Neural cell (in vitro differentiated cells): ENCODE results near the gene ARHGAP45. TPM values are rescaled to one million over a fixed set of nuclear protein-coding genes. Genes with fewer than 3 reads are reported as not detected.

ENCODE experiments used
- H2AFZ ChIP-seq: fragments of 200-600, 300-800 bp; sonication (generic), shearing (Covaris generic); 2 replicates; pipeline ENCODE4 v1.6.0; 2014; ENCODE audit warnings: low read depth, mild to moderate bottlenecking, antibody characterized with exemption, low read length, moderate library complexity
- H3F3A ChIP-seq: fragments of 200-600 bp; shearing (Covaris generic); 2 replicates; pipeline ENCODE4 v1.6.1; 2016; ENCODE audit warnings: mild to moderate bottlenecking, moderate library complexity, mixed read lengths, antibody characterized with exemption, low read length; ENCODE audit not compliant: insufficient read depth, poor library complexity, severe bottlenecking
- H3K27ac ChIP-seq: fragments of 200-600, 300-800 bp; sonication (generic), shearing (Covaris generic); 2 replicates; pipeline ENCODE4 v1.5.1; 2014; ENCODE audit warnings: mild to moderate bottlenecking, low read length, moderate library complexity
- H3K27me3 ChIP-seq: fragments of 300-800, 200-600 bp; sonication (generic), shearing (Covaris generic); 2 replicates; pipeline ENCODE4 v1.6.0; 2014; ENCODE audit warnings: mild to moderate bottlenecking, low read depth, low read length, moderate library complexity; ENCODE audit not compliant: insufficient read depth
- H3K36me3 ChIP-seq: fragments of 300-800, 200-600 bp; sonication (generic), shearing (Covaris generic); 2 replicates; pipeline ENCODE4 v1.5.1; 2014; ENCODE audit warnings: mild to moderate bottlenecking, antibody characterized with exemption, low read length, moderate library complexity; ENCODE audit not compliant: insufficient read depth
- H3K4me2 ChIP-seq: fragments of 300-800, 200-600 bp; sonication (generic), shearing (Covaris generic); 2 replicates; pipeline ENCODE4 v1.6.0; 2014; ENCODE audit warnings: mild to moderate bottlenecking, low read length
- H3K4me3 ChIP-seq: fragments of 300-800, 200-600 bp; sonication (generic), shearing (Covaris generic); 2 replicates; pipeline ENCODE4 v1.5.1; 2014; ENCODE audit warnings: mild to moderate bottlenecking, low read length, moderate library complexity
- H3K79me2 ChIP-seq: fragments of 200-600 bp; shearing (Covaris generic); replicated peaks from 2 replicates; pipeline ENCODE4 v1.6.0; 2014; ENCODE audit warnings: mild to moderate bottlenecking, low read length, moderate library complexity; ENCODE audit not compliant: insufficient read depth
- H3K9ac ChIP-seq: fragments of 300-800, 200-600 bp; sonication (generic), shearing (Covaris generic); 2 replicates; pipeline ENCODE4 v1.6.1; 2016; ENCODE audit warnings: mild to moderate bottlenecking, low read length, mixed read lengths
- H3K9me2 ChIP-seq: fragments of 200-600 bp; shearing (Covaris generic); 2 replicates; pipeline ENCODE4 v1.6.1; 2016; ENCODE audit warnings: mild to moderate bottlenecking, low read length, mixed read lengths; ENCODE audit not compliant: insufficient read depth
- H3K9me3 ChIP-seq: fragments of 200-600, 300-800 bp; sonication (generic), shearing (Covaris generic); 2 replicates; pipeline ENCODE4 v1.6.1; 2016; ENCODE audit warnings: mild to moderate bottlenecking, mixed run types, low read length, moderate library complexity, mixed read lengths
- H4K20me1 ChIP-seq: fragments of 200-600 bp; shearing (Covaris generic); 2 replicates; pipeline ENCODE4 v1.6.1; 2016; ENCODE audit warnings: mild to moderate bottlenecking, mixed run types; ENCODE audit not compliant: insufficient read depth
- CTCF ChIP-seq: fragments of 450-650 bp; IDR thresholded peaks from 2 replicates; pipeline ENCODE4 v1.5.1; 2014; ENCODE audit warnings: antibody characterized with exemption, mild to moderate bottlenecking, moderate library complexity; ENCODE audit not compliant: poor library complexity, severe bottlenecking
- EP300 ChIP-seq: fragments of 450-650 bp; conservative IDR thresholded peaks from 2 replicates; pipeline ENCODE4 v1.6.1; 2014; ENCODE audit warnings: antibody characterized with exemption, mild to moderate bottlenecking, moderate library complexity; ENCODE audit not compliant: poor library complexity, severe bottlenecking
- EZH2 ChIP-seq: fragments of 200-600, 300-800 bp; shearing (Covaris generic), sonication (generic); IDR thresholded peaks from 2 replicates; pipeline ENCODE4 v1.6.1; 2014; ENCODE audit warnings: antibody characterized with exemption, low read length, borderline replicate concordance, mild to moderate bottlenecking; ENCODE audit not compliant: insufficient read depth, poor library complexity, severe bottlenecking
- MXI1 ChIP-seq: fragments of 450-650 bp; conservative IDR thresholded peaks from 2 replicates; pipeline ENCODE4 v1.6.1; 2014; ENCODE audit warnings: antibody characterized with exemption, mild to moderate bottlenecking; ENCODE audit not compliant: poor library complexity, severe bottlenecking
- POLR2AphosphoS5 ChIP-seq: IDR thresholded peaks from 2 replicates; pipeline ENCODE4 v1.6.1; 2012
- RAD21 ChIP-seq: fragments of 450-650 bp; conservative IDR thresholded peaks from 2 replicates; pipeline ENCODE4 v1.6.1; 2014; ENCODE audit warnings: antibody characterized with exemption, mild to moderate bottlenecking, moderate library complexity
- SMC3 ChIP-seq: fragments of 450-650 bp; conservative IDR thresholded peaks from 2 replicates; pipeline ENCODE4 v1.6.1; 2014; ENCODE audit warnings: antibody characterized with exemption, mild to moderate bottlenecking, moderate library complexity; ENCODE audit not compliant: poor library complexity
- TAF1 ChIP-seq: IDR thresholded peaks from 2 replicates; pipeline ENCODE4 v1.6.1; 2012; ENCODE audit warnings: low read depth
- polyA plus RNA-seq: library from polyadenylated mRNA; depleted of rRNA; stranded (reverse); fragments of >200 nt; gene quantifications from 2 replicates; pipeline ENCODE4 v1.2.3, GENCODE V29; 2014
- TF ChIP-seq, protein P1 (sequence below): IDR thresholded peaks from 2 replicates; pipeline ENCODE4 v1.6.1; 2012; ENCODE audit warnings: borderline replicate concordance

ARHGAP45 gene
- polyA plus RNA-seq, 1 donor from 2014 or later = 3.3 TPM

GRCh38 chr19:1090731-1091543, 24.0 kb downstream of the ARHGAP45 start:
- Histone ChIP-seq H3K36me3 (no peaks in the 10 kb centered on the region), H4K20me1 (peaks cover 3% of the 10 kb centered on the region), H3K4me3 (no peak overlapping the region), H3K9me3 (no peaks in the 10 kb centered on the region), H3K9me2 (no peaks in the 10 kb centered on the region), H3K79me2 (peaks cover 14% of the 10 kb centered on the region), H3K27ac (no peak overlapping the region), H3K27me3 (no peaks in the 10 kb centered on the region), H2AFZ (no peak overlapping the region), H3K9ac (no peak overlapping the region), H3F3A (no peaks in the 10 kb centered on the region), H3K4me2 (no peak overlapping the region)
- TF ChIP-seq EZH2 = no peak
- no peak for TF ChIP-seq RAD21
- TF ChIP-seq POLR2AphosphoS5 = no peak
- no peak for TF ChIP-seq CTCF
- no peak for TF ChIP-seq SMC3
- no peak for TF ChIP-seq MXI1
- no peak for TF ChIP-seq TAF1
- TF ChIP-seq, protein P1, sequence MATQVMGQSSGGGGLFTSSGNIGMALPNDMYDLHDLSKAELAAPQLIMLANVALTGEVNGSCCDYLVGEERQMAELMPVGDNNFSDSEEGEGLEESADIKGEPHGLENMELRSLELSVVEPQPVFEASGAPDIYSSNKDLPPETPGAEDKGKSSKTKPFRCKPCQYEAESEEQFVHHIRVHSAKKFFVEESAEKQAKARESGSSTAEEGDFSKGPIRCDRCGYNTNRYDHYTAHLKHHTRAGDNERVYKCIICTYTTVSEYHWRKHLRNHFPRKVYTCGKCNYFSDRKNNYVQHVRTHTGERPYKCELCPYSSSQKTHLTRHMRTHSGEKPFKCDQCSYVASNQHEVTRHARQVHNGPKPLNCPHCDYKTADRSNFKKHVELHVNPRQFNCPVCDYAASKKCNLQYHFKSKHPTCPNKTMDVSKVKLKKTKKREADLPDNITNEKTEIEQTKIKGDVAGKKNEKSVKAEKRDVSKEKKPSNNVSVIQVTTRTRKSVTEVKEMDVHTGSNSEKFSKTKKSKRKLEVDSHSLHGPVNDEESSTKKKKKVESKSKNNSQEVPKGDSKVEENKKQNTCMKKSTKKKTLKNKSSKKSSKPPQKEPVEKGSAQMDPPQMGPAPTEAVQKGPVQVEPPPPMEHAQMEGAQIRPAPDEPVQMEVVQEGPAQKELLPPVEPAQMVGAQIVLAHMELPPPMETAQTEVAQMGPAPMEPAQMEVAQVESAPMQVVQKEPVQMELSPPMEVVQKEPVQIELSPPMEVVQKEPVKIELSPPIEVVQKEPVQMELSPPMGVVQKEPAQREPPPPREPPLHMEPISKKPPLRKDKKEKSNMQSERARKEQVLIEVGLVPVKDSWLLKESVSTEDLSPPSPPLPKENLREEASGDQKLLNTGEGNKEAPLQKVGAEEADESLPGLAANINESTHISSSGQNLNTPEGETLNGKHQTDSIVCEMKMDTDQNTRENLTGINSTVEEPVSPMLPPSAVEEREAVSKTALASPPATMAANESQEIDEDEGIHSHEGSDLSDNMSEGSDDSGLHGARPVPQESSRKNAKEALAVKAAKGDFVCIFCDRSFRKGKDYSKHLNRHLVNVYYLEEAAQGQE = no peak
- no peak for TF ChIP-seq EP300

DNA sequence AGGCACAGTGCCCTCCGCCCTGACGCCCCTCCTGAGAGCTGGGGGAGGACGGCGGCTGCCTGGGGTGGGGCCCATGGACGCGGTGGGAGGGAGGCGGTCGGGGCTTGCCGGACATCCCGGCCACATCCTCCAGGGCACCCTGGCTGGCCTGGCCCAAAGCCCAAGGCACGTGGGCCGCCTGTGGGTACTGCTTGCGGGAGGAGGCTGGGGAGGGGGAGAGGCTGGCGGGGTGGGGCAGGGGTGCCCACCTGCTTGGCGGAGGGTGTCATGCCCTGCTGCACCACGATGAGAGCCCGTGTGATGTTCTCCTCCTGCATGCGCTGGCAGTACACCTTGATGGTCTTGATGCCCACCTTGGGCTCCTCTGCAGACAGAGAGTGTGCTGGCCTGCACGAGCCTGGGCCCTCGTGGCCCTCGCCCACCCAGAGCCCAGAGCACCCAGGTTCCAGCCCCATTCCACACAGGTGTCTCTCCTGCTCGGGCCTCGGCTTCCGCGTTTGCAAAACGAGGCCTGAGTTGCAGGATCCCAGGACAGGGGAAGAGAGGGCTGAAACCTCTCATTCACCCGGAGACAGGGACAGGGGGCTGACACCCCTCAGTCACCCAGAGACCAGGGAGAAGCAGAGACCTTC, 24.7 kb downstream of the ARHGAP45 start:
- no peaks in the 10 kb centered on the region for H3F3A ChIP-seq
- no peak overlapping the region for H3K27ac ChIP-seq
- H3K4me2 ChIP-seq = no peak overlapping the region
- no peaks in the 10 kb centered on the region for H3K9me3 ChIP-seq
- H3K27me3 ChIP-seq = no peaks in the 10 kb centered on the region
- peaks cover 3% of the 10 kb centered on the region for H4K20me1 ChIP-seq
- no peaks in the 10 kb centered on the region for H3K36me3 ChIP-seq
- no peaks in the 10 kb centered on the region for H3K9me2 ChIP-seq
- H3K79me2 ChIP-seq = peaks cover 14% of the 10 kb centered on the region
- H3K4me3 ChIP-seq = no peak overlapping the region
- TF ChIP-seq EZH2 (no peak), RAD21 (no peak), TAF1 (no peak), CTCF (no peak), POLR2AphosphoS5 (no peak), MXI1 (no peak), SMC3 (no peak), EP300 (no peak)
- TF ChIP-seq, protein P1 = no peak
- H3K9ac ChIP-seq = no peak overlapping the region
- H2AFZ ChIP-seq = no peak overlapping the region
